Thoracic aorta (tissue), 2 donors: ENCODE results near the gene FTSJ1. TPM values are rescaled to one million over a fixed set of nuclear protein-coding genes. Genes with fewer than 3 reads are reported as not detected.

Experiments
- ATAC-seq: fragments of 150-250 bp; one replicate; pipeline ENCODE4 v1.8.0; 2017; ENCODE audit warnings: low read depth; ENCODE audit not compliant: insufficient number of reproducible peaks, low FRiP score
- DNase-seq: peaks from one replicate; pipeline ENCODE4 v3.0.0-alpha.2; 2020; ENCODE audit warnings: low spot score
- H3K27ac ChIP-seq, 2 donors: fragments of 200-600 bp; sonication (generic); 1 replicate in 1 of 2; 2 replicates in 1 of 2; pipeline ENCODE4 v1.5.1; 2016; ENCODE audit warnings: mild to moderate bottlenecking in 2 of 2, moderate library complexity in 2 of 2
- H3K27me3 ChIP-seq: fragments of 200-600 bp; sonication (generic); replicated peaks from 2 replicates; pipeline ENCODE4 v1.6.0; 2016; ENCODE audit warnings: mild to moderate bottlenecking; ENCODE audit not compliant: insufficient read depth
- H3K36me3 ChIP-seq: fragments of 200-600 bp; sonication (generic); one replicate; pipeline ENCODE4 v1.5.1; 2016
- H3K4me1 ChIP-seq, 2 donors: fragments of 200-600 bp; sonication (generic); 1 replicate in 1 of 2; 2 replicates in 1 of 2; pipeline versions ENCODE4 v1.5.1 to v1.6.0; 2016; ENCODE audit warnings: low read depth in 2 of 2, mild to moderate bottlenecking in 1 of 2; ENCODE audit not compliant: control insufficient read depth in 1 of 2
- H3K4me3 ChIP-seq: fragments of 200-600 bp; sonication (generic); 2 replicates; pipeline ENCODE4 v1.5.1; 2016; ENCODE audit warnings: mild to moderate bottlenecking
- H3K9me3 ChIP-seq: fragments of 200-600 bp; sonication (generic); 2 replicates; pipeline ENCODE4 v1.5.1; 2016
- CTCF ChIP-seq: fragments of 200-600 bp; sonication (generic); IDR thresholded peaks from one replicate; pipeline ENCODE4 v1.5.1; 2019; ENCODE audit warnings: antibody characterized with exemption
- total RNA-seq, 2 donors: library from RNA; depleted of rRNA; stranded (reverse); fragments of >200 nt; gene quantifications; one replicate each; pipeline versions ENCODE4 v1.1.0 to v1.2.3, GENCODE V29; 2016

The FTSJ1 gene
- total RNA-seq, 2 donors from 2014 or later, result 44.7 to 61.0 TPM

GRCh38 chrX:48451708-48452107, 24.3 kb upstream of the FTSJ1 start:
- no peaks in the 10 kb centered on the region for H3K27me3 ChIP-seq
- no peak for ATAC-seq
- TF ChIP-seq CTCF, result no peak
- no peak overlapping the region for H3K4me3 ChIP-seq
- no peaks in the 10 kb centered on the region for H3K9me3 ChIP-seq
- DNase-seq, result no peak
- no peaks in the 10 kb centered on the region for H3K36me3 ChIP-seq
- H3K4me1 ChIP-seq, result no peaks in the 10 kb centered on the region
- H3K27ac ChIP-seq, result no peak overlapping the region

- no peaks in the 10 kb centered on the region for H3K4me1 ChIP-seq
- no peak overlapping the region for H3K27ac ChIP-seq
- H3K36me3 ChIP-seq, result no peaks in the 10 kb centered on the region
- no peaks in the 10 kb centered on the region for H3K9me3 ChIP-seq
- H3K27me3 ChIP-seq, result no peaks in the 10 kb centered on the region
- no peak for TF ChIP-seq CTCF
- H3K4me3 ChIP-seq, result no peak overlapping the region
- no peak for ATAC-seq
- no peak for DNase-seq
These were observed 19.2 kb upstream of the FTSJ1 start for GRCh38 chrX:48456628-48457331.

- TF ChIP-seq CTCF, result no peak
- Histone ChIP-seq H3K27ac (no peak overlapping the region), H3K9me3 (no peaks in the 10 kb centered on the region), H3K4me1 (no peaks in the 10 kb centered on the region), H3K36me3 (no peaks in the 10 kb centered on the region), H3K27me3 (no peaks in the 10 kb centered on the region), H3K4me3 (no peak overlapping the region)
- no peak for DNase-seq
- no peak for ATAC-seq
These were observed 17.3 kb upstream of the FTSJ1 start for GRCh38 chrX:48458711-48459110.

- TF ChIP-seq CTCF, result no peak
- H3K27ac ChIP-seq, result no peak overlapping the region
- H3K36me3 ChIP-seq, result no peaks in the 10 kb centered on the region
- no peak overlapping the region for H3K4me3 ChIP-seq
- no peak for DNase-seq
- no peaks in the 10 kb centered on the region for H3K9me3 ChIP-seq
- H3K4me1 ChIP-seq, result no peaks in the 10 kb centered on the region
- no peak for ATAC-seq
- no peaks in the 10 kb centered on the region for H3K27me3 ChIP-seq
These were observed 16.5 kb upstream of the FTSJ1 start for GRCh38 chrX:48459483-48459882.

GRCh38 chrX:48460031-48460430, 16.0 kb upstream of the FTSJ1 start:
- Histone ChIP-seq H3K9me3 (no peaks in the 10 kb centered on the region), H3K4me3 (no peak overlapping the region), H3K27me3 (no peaks in the 10 kb centered on the region), H3K36me3 (no peaks in the 10 kb centered on the region), H3K27ac (no peak overlapping the region), H3K4me1 (no peaks in the 10 kb centered on the region)
- DNase-seq (no peak), ATAC-seq (no peak)
- TF ChIP-seq CTCF, result no peak
